GM23248 (cell line): ENCODE results near the gene POMP. TPM values are rescaled to one million over a fixed set of nuclear protein-coding genes. Genes with fewer than 3 reads are reported as not detected.

ENCODE experiments used
- DNase-seq: peaks from one replicate; pipeline ENCODE4 v3.0.0-alpha.2; 2015
- H2AFZ ChIP-seq: fragments of 200-600 bp; sonication (generic); 2 replicates; pipeline ENCODE4 v1.6.1; 2016; ENCODE audit warnings: antibody characterized with exemption
- H3F3A ChIP-seq: fragments of 200-600 bp; sonication (generic); 2 replicates; pipeline ENCODE4 v1.6.1; 2016; ENCODE audit warnings: mild to moderate bottlenecking, antibody characterized with exemption, mixed run types; ENCODE audit not compliant: insufficient read depth
- H3K27ac ChIP-seq: fragments of 200-600 bp; sonication (generic); 2 replicates; pipeline ENCODE4 v1.5.1; 2016; ENCODE audit warnings: mild to moderate bottlenecking
- H3K27me3 ChIP-seq: fragments of 200-600 bp; sonication (generic); replicated peaks from 2 replicates; pipeline ENCODE4 v1.6.1; 2016; ENCODE audit warnings: mild to moderate bottlenecking; ENCODE audit not compliant: insufficient read depth
- H3K36me3 ChIP-seq: fragments of 200-600 bp; sonication (generic); 2 replicates; pipeline ENCODE4 v1.6.1; 2016; ENCODE audit warnings: low read depth, mild to moderate bottlenecking
- H3K4me1 ChIP-seq: fragments of 200-600 bp; sonication (generic); 2 replicates; pipeline ENCODE4 v1.6.1; 2016; ENCODE audit warnings: mild to moderate bottlenecking; ENCODE audit not compliant: insufficient read depth
- H3K4me2 ChIP-seq: fragments of 200-600 bp; sonication (generic); one replicate; pipeline ENCODE4 v1.6.1; 2016; ENCODE audit warnings: mild to moderate bottlenecking; ENCODE audit not compliant: unreplicated experiment
- H3K4me3 ChIP-seq: fragments of 200-600 bp; sonication (generic); 2 replicates; pipeline ENCODE4 v1.5.1; 2016; ENCODE audit warnings: mild to moderate bottlenecking
- H3K79me2 ChIP-seq: fragments of 200-600 bp; sonication (generic); 2 replicates; pipeline ENCODE4 v1.6.1; 2016; ENCODE audit warnings: mild to moderate bottlenecking; ENCODE audit not compliant: insufficient read depth
- H3K9ac ChIP-seq: fragments of 200-600 bp; sonication (generic); 2 replicates; pipeline ENCODE4 v1.6.1; 2016; ENCODE audit warnings: mild to moderate bottlenecking
- H3K9me2 ChIP-seq: fragments of 200-600 bp; sonication (generic); 2 replicates; pipeline ENCODE4 v1.6.1; 2016; ENCODE audit warnings: mixed run types, mild to moderate bottlenecking, moderate library complexity; ENCODE audit not compliant: insufficient read depth
- H3K9me3 ChIP-seq: fragments of 200-600 bp; sonication (generic); one replicate; pipeline ENCODE4 v1.6.1; 2017; ENCODE audit warnings: low read depth
- H4K20me1 ChIP-seq: fragments of 200-600 bp; sonication (generic); 2 replicates; pipeline ENCODE4 v1.6.0; 2016; ENCODE audit not compliant: insufficient read depth
- EZH2 ChIP-seq: fragments of 200-600 bp; sonication (generic); IDR thresholded peaks from 2 replicates; pipeline ENCODE4 v1.6.1; 2018; ENCODE audit warnings: antibody characterized with exemption, mild to moderate bottlenecking; ENCODE audit not compliant: insufficient read depth, poor library complexity, severe bottlenecking
- EZH2phosphoT487 ChIP-seq: fragments of 200-600 bp; sonication (generic); IDR thresholded peaks from 2 replicates; pipeline ENCODE4 v1.6.1; 2018; ENCODE audit warnings: antibody characterized with exemption, moderate library complexity, mild to moderate bottlenecking, low read depth; ENCODE audit not compliant: insufficient read depth
- WGBS, 2 experiments: methylation state at CpG; one replicate each; pipeline ENCODE4 v1.1.6; 2015 to 2017; ENCODE audit warnings: low lambda C conversion rate in 2 of 2, low coverage in 1 of 2; ENCODE audit errors: missing lambda C conversion rate in 2 of 2; 5-methylcytosine and 5-hydroxymethylcytosine counted together
- in situ Hi-C: fragments of 300-500 bp; cut with MboI; formaldehyde crosslinking; loops from 2 replicates; pipeline ENCODE4 v1.15.0; 2020
- polyA plus RNA-seq: library from polyadenylated mRNA; unstranded; fragments of >200 nt; fragmentation: Nextera tagmentation; extraction: Ambion mirVana; gene quantifications from 2 replicates; pipeline ENCODE4 v1.2.1, GENCODE V29; 2016
- total RNA-seq: library from RNA; depleted of rRNA; stranded (reverse); fragments of >200 nt; shearing (Covaris generic); gene quantifications from 2 replicates; pipeline ENCODE4 v1.2.3, GENCODE V29; 2014

Gene POMP
- total and polyA plus RNA-seq, 2 experiments from 2014 or later: 125 to 335 TPM

GRCh38 chr13:28611654-28612131 lies 47.2 kb upstream of the POMP start:
- 0 out of 2 replicates have a peak, but pooled peaks cover 15% of the 10 kb centered on the region for H3F3A ChIP-seq
- WGBS, 2 experiments: 67 to 74% methylated on average over 7 of the region's 7 CpGs

GRCh38 chr13:28613562-28613961 lies 45.4 kb upstream of the POMP start:
- Histone ChIP-seq H3K27me3 (no peaks in the 10 kb centered on the region), H3K4me3 (no peak overlapping the region), H3K4me2 (no peak overlapping the region), H3K4me1 (peaks cover 8% of the 10 kb centered on the region), H3F3A (0 out of 2 replicates have a peak, but pooled peaks cover 15% of the 10 kb centered on the region), H3K9me2 (no peaks in the 10 kb centered on the region), H2AFZ (no peak overlapping the region), H3K27ac (no peak overlapping the region), H3K79me2 (no peaks in the 10 kb centered on the region), H4K20me1 (no peaks in the 10 kb centered on the region), H3K9ac (no peak overlapping the region), H3K9me3 (no peaks in the 10 kb centered on the region), H3K36me3 (no peaks in the 10 kb centered on the region)
- 83 to 86% methylated on average over 4 of the region's 4 CpGs for WGBS, 2 experiments
- DNase-seq: no peak
- in situ Hi-C loops: no loop called here
- TF ChIP-seq EZH2phosphoT487 (no peak), EZH2 (no peak)

More at GRCh38 chr13:28611654-28612131, 47.2 kb upstream of the POMP start:
- Histone ChIP-seq H3K79me2 (no peaks in the 10 kb centered on the region), H3K27me3 (no peaks in the 10 kb centered on the region), H3K4me3 (no peak overlapping the region), H3K9ac (no peak overlapping the region), H3K9me2 (no peaks in the 10 kb centered on the region), H3K36me3 (no peaks in the 10 kb centered on the region), H3K9me3 (no peaks in the 10 kb centered on the region), H2AFZ (no peak overlapping the region), H3K4me1 (peaks cover 8% of the 10 kb centered on the region), H3K27ac (no peak overlapping the region), H3K4me2 (no peak overlapping the region), H4K20me1 (no peaks in the 10 kb centered on the region)
- no peak for DNase-seq
- in situ Hi-C loops: no loop called here
- TF ChIP-seq EZH2phosphoT487 (no peak), EZH2 (no peak)

GRCh38 chr13:28615916-28616446 lies 42.9 kb upstream of the POMP start:
- Histone ChIP-seq H3K4me1 (peaks cover 10% of the 10 kb centered on the region), H3K9me2 (no peaks in the 10 kb centered on the region), H4K20me1 (no peaks in the 10 kb centered on the region), H2AFZ (no peak overlapping the region), H3K27ac (no peak overlapping the region), H3K9me3 (no peaks in the 10 kb centered on the region), H3K36me3 (no peaks in the 10 kb centered on the region), H3K4me2 (no peak overlapping the region), H3K27me3 (no peaks in the 10 kb centered on the region), H3K79me2 (no peaks in the 10 kb centered on the region), H3K9ac (no peak overlapping the region), H3K4me3 (no peak overlapping the region), H3F3A (no peaks in the 10 kb centered on the region)
- no peak for DNase-seq
- in situ Hi-C loops: no loop called here
- 61 to 64% methylated on average over 2 of the region's 2 CpGs for WGBS, 2 experiments
- TF ChIP-seq EZH2 (no peak), EZH2phosphoT487 (no peak)

GRCh38 chr13:28618230-28618994 lies 40.5 kb upstream of the POMP start:
- Histone ChIP-seq H3K4me2 (no peak overlapping the region), H2AFZ (no peak overlapping the region), H3K9me3 (no peaks in the 10 kb centered on the region), H3K36me3 (no peaks in the 10 kb centered on the region), H3K27me3 (no peaks in the 10 kb centered on the region), H3F3A (no peaks in the 10 kb centered on the region), H4K20me1 (no peaks in the 10 kb centered on the region), H3K9me2 (no peaks in the 10 kb centered on the region), H3K9ac (no peak overlapping the region), H3K4me3 (no peak overlapping the region), H3K27ac (no peak overlapping the region), H3K4me1 (peaks cover 10% of the 10 kb centered on the region), H3K79me2 (no peaks in the 10 kb centered on the region)
- no peak for TF ChIP-seq EZH2phosphoT487
- TF ChIP-seq EZH2: no peak
- WGBS, 2 experiments: 60 to 64% methylated on average over 31 of the region's 31 CpGs
- no peak for DNase-seq
- in situ Hi-C loops: no loop called here
